ENCODE measurements around the gene COL28A1. TPM values are rescaled to one million over a fixed set of nuclear protein-coding genes. Genes with fewer than 3 reads are reported as not detected.

The COL28A1 gene
- total and polyA plus RNA-seq, 4 donors: 0.05 to 0.50 (median 0.18) TPM

DNA sequence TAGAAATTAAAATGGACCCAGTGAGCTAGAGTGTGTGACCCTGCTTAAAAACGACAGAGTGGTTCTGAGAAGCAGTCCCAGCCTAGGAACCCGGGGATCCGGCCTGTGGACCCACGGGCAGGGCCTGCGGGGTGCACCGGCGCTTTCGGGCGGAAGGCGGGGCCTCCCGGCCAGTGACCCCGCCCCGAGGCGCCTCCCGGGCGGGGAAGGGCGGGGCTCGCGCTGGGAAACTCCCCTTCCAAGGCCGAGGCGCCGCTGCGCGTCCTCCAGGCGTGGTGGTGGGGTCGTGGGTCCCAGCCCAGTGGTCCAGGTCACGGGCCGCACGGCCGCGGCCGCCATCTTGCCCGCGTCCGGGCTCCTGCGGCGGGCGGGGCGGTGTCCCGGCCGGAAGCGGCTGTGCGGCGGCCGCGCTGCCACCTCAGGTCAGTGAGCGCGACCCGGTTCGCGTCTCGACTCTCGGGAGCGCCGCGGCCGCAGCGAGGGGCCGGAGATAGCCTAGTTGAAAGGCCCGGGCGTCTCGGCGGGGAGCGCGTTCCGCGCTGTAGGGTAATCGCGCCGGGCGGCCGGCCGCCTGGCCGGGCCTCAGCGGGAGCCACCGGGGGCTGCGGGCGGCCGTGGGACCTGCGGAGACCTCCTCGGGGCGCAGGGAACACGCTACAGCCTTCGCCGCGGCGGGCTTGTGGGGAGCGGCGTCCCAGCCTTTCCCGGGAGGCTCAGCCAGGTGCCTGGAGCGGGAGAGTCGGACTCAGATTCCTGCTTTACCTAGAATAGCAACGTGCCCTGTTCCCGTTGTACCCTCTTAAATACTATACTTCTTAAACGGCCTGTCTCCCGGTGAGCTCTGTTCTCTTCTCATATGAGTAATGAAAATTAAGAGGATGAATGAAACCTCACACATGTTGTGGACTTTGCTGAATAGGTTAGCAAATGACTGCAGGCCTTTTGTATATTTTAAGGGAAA is 31.3 kb upstream of the COL28A1 start, which contains the start of gene MIOS:
Gene MIOS, plus strand, starts transcription at position 234 of the 961 bp plus-strand sequence. CDS start 5,592 bp downstream, outside the sequence.
- TF ChIP-seq RXRA (IDR thresholded peaks at IDR 0.05) (peak; percentile 28 to 33), HNF4A (conservative IDR thresholded peaks at IDR 0.05) (peak in 1 of 2 donors; percentile 31), RAD21 (IDR thresholded peaks at IDR 0.05) (peak in 1 of 2 donors; percentile 12), YY1 (IDR thresholded peaks at IDR 0.05) (peak; percentile 81), NR2F2 (IDR thresholded peaks at IDR 0.05) (no peak)
- TF ChIP-seq, protein P1, sequence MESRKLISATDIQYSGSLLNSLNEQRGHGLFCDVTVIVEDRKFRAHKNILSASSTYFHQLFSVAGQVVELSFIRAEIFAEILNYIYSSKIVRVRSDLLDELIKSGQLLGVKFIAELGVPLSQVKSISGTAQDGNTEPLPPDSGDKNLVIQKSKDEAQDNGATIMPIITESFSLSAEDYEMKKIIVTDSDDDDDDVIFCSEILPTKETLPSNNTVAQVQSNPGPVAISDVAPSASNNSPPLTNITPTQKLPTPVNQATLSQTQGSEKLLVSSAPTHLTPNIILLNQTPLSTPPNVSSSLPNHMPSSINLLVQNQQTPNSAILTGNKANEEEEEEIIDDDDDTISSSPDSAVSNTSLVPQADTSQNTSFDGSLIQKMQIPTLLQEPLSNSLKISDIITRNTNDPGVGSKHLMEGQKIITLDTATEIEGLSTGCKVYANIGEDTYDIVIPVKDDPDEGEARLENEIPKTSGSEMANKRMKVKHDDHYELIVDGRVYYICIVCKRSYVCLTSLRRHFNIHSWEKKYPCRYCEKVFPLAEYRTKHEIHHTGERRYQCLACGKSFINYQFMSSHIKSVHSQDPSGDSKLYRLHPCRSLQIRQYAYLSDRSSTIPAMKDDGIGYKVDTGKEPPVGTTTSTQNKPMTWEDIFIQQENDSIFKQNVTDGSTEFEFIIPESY (IDR thresholded peaks at IDR 0.05): no peak
- no peaks in the 10 kb centered on the region for H3K27me3 ChIP-seq (ENCODE audit: control insufficient read depth in 4 of 4, insufficient read depth in 4 of 4, low read length in 3 of 4)
- H3K4me3 ChIP-seq (ENCODE audit: low read depth in 1 of 3, low read length in 3 of 3): peak within 1 kb of the TSS; percentile 80 to 94 (median 94)
- peak within 1 kb of the TSS; percentile 80 to 91 for H3K9ac ChIP-seq (ENCODE audit: low read depth in 1 of 2, low read length in 2 of 2)
- H3K4me1 ChIP-seq (ENCODE audit: control insufficient read depth in 4 of 4, insufficient read depth in 4 of 4, low read length in 3 of 4): peaks cover 2 to 58% (median 37%) of the 10 kb centered on the region in 4 donors
- WGBS: under 1% methylated on average over 96 of the region's 96 CpGs
- H3K9me3 ChIP-seq (ENCODE audit: control insufficient read depth in 4 of 4, low read length in 3 of 4): no peaks in the 10 kb centered on the region
- peak within 1 kb of the TSS; percentile 93 to 95 for H3K27ac ChIP-seq (ENCODE audit: low read depth in 1 of 2, low read length in 2 of 2)
- DNase-seq (ENCODE audit: low spot score): peak; percentile 91
- no peaks in the 10 kb centered on the region for H3K36me3 ChIP-seq (ENCODE audit: control insufficient read depth in 4 of 4, insufficient read depth in 3 of 4, low read depth in 1 of 4, low read length in 3 of 4)

DNA sequence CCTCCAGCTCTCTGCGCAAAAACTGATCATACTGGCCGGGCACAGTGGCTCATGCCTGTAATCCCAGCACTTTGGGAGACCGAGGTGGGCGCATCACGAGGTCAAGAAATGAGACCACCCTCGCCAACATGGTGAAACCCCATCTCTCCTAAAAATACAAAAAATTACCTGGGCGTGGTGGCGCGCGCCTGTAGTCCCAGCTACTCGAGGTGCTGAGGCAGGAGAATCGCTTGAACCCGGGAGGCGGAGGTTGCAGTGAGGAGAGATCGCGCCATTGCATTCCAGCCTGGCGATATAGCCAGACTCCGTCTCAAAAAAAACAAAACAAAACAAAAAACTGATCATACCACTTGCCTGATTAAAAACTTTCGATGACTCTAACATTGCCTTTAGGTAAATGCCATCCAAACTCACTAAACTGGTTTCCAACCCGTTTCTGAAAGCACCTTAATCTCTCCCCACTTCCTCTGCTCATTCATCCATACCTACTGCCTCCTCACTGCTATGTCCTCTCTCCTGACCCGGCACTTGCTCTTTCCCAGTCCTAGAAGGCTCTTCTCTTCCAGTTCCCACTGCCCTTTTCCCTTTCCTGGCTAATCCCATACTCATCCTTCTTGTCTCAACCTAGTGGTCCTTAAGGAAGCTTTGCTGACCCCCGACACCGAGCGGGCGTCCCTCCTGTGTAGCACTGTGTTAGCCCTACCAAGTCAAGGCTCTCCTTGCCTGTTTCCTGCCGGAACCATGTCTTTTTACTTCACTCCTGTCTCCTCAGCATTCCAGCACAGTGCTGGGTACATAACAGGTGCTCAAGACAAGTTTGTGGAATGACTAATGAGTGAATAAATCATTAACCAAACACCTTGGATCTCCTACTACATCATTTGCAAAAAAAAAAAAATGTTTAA is 30.3 kb upstream of the COL28A1 start:
- no peaks in the 10 kb centered on the region for H3K9me3 ChIP-seq (ENCODE audit: control insufficient read depth in 4 of 4, low read length in 3 of 4)
- H3K4me1 ChIP-seq (ENCODE audit: control insufficient read depth in 4 of 4, insufficient read depth in 4 of 4, low read length in 3 of 4): peaks cover 2 to 58% (median 37%) of the 10 kb centered on the region in 4 donors
- H3K36me3 ChIP-seq (ENCODE audit: control insufficient read depth in 4 of 4, insufficient read depth in 3 of 4, low read depth in 1 of 4, low read length in 3 of 4): no peaks in the 10 kb centered on the region
- H3K27me3 ChIP-seq (ENCODE audit: control insufficient read depth in 4 of 4, insufficient read depth in 4 of 4, low read length in 3 of 4): no peaks in the 10 kb centered on the region
- H3K4me3 ChIP-seq (ENCODE audit: low read depth in 1 of 3, low read length in 3 of 3): peak overlapping the region; percentile 80 to 94 (median 94)
- no peak overlapping the region for H3K9ac ChIP-seq (ENCODE audit: low read depth in 1 of 2, low read length in 2 of 2)
- WGBS: 90% methylated on average over 26 of the region's 26 CpGs
- TF ChIP-seq SP1 (IDR thresholded peaks at IDR 0.05) (no peak), HNF4A (conservative IDR thresholded peaks at IDR 0.05) (no peak), HNF4G (IDR thresholded peaks at IDR 0.05) (no peak), NR2F2 (IDR thresholded peaks at IDR 0.05) (no peak), FOXA1 (IDR thresholded peaks at IDR 0.05) (no peak), RXRA (IDR thresholded peaks at IDR 0.05) (no peak), RAD21 (IDR thresholded peaks at IDR 0.05) (no peak), TAF1 (conservative IDR thresholded peaks at IDR 0.05) (no peak), JUND (IDR thresholded peaks at IDR 0.05) (no peak), YY1 (IDR thresholded peaks at IDR 0.05) (no peak), GABPA (IDR thresholded peaks at IDR 0.05 in 1 of 2, conservative IDR thresholded peaks at IDR 0.05 in 1 of 2) (no peak), EGR1 (IDR thresholded peaks at IDR 0.05; ENCODE audit: low read depth in 2 of 2) (no peak), FOXA2 (IDR thresholded peaks at IDR 0.05) (no peak)
- TF ChIP-seq, protein P2, sequence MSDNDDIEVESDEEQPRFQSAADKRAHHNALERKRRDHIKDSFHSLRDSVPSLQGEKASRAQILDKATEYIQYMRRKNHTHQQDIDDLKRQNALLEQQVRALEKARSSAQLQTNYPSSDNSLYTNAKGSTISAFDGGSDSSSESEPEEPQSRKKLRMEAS (IDR thresholded peaks at IDR 0.05): no peak
- TF ChIP-seq, protein P3, sequence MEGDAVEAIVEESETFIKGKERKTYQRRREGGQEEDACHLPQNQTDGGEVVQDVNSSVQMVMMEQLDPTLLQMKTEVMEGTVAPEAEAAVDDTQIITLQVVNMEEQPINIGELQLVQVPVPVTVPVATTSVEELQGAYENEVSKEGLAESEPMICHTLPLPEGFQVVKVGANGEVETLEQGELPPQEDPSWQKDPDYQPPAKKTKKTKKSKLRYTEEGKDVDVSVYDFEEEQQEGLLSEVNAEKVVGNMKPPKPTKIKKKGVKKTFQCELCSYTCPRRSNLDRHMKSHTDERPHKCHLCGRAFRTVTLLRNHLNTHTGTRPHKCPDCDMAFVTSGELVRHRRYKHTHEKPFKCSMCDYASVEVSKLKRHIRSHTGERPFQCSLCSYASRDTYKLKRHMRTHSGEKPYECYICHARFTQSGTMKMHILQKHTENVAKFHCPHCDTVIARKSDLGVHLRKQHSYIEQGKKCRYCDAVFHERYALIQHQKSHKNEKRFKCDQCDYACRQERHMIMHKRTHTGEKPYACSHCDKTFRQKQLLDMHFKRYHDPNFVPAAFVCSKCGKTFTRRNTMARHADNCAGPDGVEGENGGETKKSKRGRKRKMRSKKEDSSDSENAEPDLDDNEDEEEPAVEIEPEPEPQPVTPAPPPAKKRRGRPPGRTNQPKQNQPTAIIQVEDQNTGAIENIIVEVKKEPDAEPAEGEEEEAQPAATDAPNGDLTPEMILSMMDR (IDR thresholded peaks at IDR 0.05; ENCODE audit: low read depth, low read length, missing input control): no peak
- TF ChIP-seq, protein P1 (IDR thresholded peaks at IDR 0.05): no peak
- TF ChIP-seq, protein P4, sequence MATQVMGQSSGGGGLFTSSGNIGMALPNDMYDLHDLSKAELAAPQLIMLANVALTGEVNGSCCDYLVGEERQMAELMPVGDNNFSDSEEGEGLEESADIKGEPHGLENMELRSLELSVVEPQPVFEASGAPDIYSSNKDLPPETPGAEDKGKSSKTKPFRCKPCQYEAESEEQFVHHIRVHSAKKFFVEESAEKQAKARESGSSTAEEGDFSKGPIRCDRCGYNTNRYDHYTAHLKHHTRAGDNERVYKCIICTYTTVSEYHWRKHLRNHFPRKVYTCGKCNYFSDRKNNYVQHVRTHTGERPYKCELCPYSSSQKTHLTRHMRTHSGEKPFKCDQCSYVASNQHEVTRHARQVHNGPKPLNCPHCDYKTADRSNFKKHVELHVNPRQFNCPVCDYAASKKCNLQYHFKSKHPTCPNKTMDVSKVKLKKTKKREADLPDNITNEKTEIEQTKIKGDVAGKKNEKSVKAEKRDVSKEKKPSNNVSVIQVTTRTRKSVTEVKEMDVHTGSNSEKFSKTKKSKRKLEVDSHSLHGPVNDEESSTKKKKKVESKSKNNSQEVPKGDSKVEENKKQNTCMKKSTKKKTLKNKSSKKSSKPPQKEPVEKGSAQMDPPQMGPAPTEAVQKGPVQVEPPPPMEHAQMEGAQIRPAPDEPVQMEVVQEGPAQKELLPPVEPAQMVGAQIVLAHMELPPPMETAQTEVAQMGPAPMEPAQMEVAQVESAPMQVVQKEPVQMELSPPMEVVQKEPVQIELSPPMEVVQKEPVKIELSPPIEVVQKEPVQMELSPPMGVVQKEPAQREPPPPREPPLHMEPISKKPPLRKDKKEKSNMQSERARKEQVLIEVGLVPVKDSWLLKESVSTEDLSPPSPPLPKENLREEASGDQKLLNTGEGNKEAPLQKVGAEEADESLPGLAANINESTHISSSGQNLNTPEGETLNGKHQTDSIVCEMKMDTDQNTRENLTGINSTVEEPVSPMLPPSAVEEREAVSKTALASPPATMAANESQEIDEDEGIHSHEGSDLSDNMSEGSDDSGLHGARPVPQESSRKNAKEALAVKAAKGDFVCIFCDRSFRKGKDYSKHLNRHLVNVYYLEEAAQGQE (IDR thresholded peaks at IDR 0.05): no peak
- TF ChIP-seq, protein P5, sequence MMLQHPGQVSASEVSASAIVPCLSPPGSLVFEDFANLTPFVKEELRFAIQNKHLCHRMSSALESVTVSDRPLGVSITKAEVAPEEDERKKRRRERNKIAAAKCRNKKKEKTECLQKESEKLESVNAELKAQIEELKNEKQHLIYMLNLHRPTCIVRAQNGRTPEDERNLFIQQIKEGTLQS (IDR thresholded peaks at IDR 0.05): no peak
- peak overlapping the region; percentile 93 to 95 for H3K27ac ChIP-seq (ENCODE audit: low read depth in 1 of 2, low read length in 2 of 2)
- DNase-seq (ENCODE audit: low spot score): no peak

Measured in liver (tissue), 9 donors.